ELF-1 (cell line): ENCODE results near the gene SYT7.

Experiments
- DNase-seq: peaks from one replicate; pipeline ENCODE4 v3.0.0-alpha.2; 2016; ENCODE audit warnings: low read depth, low spot score

The SYT7 gene

DNA sequence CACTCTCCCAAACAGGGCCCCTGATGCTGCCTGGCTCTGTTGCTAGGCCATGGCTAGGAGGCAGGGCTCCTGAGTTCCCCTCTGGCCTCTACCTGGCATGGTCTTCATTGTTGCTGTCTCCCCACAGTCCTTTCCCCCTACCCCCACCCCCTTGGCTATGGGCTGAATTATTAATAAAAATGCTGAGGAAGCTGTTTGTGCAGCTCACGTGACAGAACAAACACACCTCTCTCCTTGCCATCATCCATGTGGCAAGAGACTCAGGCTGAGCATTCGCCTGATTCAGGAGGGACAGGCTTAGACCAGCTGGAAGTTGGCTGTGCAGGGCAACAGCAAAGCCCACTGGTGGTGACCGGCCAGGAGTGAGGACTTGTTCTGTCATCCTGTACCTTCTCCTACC is 4.2 kb upstream of the SYT7 start:
- DNase-seq, result no peak

DNA sequence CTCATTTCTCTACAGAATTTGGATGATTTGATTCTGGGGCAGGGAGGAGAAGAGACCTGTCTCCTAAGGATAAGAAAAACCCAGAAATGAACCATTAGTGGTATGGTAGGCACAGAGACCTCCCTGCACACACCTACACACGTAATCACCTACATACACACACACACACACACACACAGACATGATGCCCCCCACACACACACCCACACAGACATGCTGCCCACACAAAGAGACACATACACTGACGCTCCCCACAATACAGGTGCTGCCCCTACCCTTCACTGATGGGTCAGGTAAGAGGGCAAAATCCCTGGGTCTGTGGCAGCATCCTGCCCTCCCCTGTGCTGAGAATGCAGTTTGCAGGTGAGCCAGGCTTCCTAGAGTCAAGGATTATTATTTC is 1.1 kb upstream of the SYT7 start:
- DNase-seq, result no peak

DNA sequence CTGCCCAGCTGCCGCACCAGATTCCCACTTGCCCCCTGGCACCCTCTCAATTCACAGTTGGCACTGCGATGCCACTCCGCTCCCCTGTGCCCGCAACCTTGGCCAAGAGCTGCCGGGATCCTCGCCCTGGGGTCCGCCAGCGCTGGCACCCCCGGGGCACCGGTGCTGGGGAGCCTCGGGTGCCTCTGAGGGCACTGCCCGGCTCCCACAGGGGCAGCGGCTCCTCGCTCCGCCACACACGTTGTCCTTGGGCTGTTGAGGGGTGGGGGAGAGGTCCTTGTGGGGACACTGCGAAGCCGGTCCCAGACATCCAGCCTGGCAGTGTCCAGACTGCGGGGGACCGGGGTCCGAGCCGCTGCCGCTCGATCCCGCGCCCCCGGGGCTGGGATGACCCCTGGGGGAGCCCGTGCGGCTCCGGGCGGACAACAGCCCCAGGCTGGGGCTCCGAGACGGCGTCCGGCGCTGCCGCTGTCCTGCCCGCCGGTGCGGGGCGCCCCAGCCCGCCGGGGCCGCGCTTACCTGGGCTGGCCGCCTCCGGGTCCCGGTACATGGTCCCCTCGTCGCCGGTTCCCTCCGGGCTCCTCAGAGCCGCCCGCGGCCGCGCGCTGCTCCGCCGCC is 496 bp downstream of the SYT7 start:
- no peak for DNase-seq

DNA sequence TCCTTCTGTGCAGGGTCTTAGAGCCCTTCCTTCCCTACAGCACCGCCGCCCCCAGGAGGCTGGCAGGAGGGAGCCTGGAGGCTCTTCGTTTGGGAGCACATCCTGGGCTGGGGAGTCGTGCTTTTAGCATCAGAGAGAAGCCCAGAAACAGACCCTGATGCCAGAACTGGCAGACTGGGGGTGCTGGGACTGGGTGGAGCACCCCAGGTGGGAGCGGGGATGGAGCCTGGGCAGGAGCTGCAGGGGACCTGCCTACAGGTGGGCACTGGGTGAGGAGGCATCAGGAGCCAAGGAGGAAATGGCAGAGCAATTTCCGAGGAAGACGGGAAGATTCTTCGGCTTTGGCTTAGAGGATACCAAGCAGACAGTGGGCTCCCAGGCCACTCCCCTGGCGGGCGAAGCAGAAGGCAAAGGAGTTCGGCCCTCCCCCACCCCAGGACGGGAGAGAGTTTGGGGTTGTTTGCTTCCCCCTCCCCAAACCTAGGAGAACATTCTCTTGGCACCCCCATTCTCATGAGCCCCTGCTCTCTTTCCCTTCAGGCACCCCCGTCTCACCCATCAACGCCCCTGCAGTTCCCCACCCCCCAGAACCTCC is 1.1 kb downstream of the SYT7 start:
- no peak for DNase-seq

DNA sequence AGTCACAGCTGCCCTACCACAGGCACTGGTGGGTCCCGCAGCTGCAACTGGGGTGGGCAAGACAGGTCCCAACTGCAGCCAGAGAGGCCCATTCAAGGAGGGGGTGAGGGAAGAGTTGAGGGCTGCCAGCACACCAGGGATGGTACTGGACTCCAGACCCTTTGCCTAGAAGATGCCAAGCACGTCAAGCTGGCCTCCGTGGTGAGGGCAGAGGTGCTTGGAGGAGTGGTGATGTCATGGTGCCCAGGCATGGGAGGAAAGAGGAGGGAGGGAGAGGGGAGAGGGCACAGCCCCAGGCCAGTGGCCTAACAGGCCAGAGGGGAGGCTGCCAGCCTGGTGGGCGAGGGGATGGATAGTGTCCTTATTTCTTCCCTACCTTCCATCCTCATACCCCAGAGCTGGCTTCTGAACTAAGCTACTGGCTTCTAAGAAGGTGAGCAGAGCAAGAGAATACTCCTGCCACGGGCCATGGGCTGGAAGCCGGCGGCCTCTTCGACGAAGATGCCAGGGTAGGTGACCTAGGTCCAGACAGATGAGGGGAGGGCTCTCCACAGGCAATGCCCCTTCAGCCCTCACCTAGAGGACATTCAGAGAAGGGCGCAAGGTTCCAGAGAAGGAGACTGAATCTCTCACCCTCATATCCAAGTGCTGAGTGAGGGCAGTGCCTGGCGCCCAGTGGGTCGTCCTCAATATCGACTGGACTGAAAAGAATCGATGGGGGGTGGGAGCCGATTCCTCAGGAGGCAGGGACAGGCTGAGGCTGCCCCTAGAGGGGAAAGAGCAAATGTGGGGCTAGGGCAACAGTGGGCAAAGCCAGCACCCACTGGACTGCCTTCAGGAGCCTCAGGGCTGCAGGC is 1.8 kb downstream of the SYT7 start:
- no peak for DNase-seq

DNA sequence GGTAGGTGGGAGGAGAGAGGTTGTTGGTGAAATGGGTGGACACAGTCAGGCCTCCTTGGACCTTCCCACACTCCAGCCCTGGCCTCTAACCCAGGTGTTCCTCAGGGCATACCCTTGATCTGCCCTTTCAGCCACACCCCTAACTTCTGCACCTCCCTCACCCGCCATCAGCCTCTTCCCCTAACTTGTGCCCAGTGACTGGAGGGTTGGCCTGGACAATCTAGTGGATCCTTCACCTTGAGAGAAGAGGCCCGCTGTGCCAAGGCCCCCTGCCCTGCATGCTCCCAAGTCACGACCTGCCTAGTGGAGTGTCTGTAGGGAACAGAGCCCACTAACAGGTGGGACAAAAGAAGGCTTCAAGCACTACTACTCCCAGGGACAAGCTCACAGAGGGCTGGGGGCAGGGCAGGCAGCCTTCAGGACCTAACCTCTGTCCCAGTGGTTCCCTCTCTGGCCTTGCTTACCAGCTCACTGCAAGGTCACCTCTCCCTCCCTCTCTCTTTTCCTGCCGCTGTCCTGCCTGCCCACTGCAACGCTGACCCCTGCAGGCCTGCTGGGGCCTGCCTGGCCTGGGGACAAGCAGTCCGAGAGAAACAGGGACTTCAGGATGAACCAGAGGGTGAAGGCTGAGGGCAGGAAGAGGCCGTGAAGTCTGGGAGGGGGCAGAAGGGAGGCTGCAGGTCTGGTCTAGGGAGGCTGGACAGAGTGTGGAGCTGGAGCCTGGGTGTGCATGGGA is 3.3 kb downstream of the SYT7 start:
- peak; percentile 86 for DNase-seq

DNA sequence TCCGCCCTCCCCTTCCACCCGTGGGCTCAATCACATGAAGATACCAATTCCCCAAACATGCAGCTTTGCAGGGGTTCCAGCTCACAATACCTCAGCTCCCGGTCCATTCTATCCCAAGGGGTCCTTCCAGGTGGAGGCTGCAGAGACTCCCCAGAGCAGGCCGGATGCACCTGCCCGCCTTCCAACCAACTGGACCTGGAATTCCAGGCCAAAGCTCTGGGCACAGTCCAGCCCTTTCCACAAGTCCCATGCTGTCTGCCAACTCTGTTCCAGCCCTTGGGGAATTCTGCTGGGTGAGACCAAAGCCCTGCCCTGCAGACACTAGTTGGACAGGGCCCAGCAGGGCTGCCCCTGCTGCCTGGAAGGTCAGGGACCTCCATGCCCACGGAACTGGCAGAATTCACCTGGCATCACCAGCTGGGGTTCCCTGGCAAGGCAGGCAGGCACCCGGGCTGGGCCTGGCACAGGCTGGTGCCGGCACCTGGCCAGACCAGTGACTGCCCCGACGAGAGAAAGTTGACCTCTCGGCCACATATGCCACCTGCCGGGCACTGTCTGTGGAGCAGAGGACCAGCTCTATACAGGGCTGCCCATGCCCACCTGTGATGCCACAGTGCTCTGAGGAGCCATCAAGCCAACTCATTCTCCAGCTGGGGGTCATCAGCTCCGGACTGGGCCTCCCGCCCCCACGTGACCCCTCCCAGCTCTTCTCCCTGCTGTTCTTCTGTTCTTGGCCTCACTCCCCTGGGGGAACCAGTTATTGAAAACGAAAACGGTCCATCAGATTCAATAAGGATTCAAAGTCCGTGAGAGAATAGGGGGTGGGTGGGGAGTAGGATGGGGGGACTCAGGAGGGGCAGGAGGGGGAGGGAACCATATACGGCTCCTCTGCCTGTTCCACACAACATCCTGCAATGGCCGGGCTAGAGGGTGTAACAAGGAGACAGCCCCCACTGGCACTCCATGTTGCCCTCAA is 4.7 kb downstream of the SYT7 start:
- DNase-seq, result no peak

DNA sequence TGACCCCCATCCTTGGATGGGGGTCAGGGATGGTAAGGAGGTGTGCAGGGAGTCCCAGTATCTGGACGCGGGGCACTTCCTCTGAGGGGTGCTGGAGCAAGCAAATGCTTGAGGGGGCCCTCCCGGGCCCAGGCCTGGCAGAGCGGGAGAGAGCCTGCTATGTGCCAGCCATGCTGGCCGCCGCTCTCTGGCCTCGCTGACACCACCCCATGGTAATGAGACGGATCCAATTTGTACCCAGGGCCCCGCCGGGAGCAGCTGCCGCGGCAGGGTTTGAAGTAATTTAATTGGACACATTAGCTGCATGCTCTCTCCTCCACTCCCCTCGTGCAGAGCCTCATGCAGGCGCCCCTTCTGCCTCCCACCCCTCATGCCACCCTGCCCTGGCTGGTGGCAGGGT is 6.3 kb downstream of the SYT7 start:
- DNase-seq, result no peak

DNA sequence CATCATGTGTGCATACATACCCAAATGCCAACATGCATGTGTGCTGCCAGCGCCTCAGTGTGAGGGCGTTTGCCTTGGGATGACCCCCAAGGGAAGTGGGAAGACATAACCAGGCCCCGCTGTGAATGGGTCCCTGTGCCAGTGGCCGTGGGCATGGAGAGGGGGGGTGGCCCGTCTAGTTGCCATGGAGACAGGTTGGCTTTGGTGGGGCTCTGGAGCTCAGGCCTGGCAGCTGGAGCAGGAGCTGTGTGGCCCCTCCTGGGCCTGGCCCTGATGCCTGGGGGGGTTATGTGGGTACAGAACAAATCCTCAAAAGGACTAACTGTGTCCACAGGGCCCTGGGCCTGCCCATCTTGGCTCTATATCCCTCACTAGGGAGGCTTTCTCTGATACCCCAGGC is 8.0 kb downstream of the SYT7 start:
- DNase-seq, result no peak

DNA sequence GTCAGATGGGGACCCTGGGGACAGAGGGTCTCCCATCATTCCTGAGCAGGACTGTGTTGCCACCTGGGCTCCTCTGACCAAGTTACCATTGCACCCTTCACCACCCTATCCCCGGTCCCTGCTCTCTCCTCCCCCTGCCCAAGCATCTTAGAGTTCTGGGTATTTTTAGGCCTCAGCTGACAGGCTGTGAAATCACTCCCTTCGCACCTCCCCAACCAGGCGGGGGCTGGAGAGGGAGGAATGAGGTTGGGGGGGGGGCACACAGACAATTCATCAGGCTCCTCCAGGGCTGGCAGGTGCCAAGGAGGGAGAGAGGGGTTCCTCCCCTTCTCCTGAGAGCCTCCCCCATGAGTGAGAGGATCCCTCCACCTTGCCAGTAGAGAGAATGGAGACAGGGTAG is 9.0 kb downstream of the SYT7 start:
- no peak for DNase-seq

DNA sequence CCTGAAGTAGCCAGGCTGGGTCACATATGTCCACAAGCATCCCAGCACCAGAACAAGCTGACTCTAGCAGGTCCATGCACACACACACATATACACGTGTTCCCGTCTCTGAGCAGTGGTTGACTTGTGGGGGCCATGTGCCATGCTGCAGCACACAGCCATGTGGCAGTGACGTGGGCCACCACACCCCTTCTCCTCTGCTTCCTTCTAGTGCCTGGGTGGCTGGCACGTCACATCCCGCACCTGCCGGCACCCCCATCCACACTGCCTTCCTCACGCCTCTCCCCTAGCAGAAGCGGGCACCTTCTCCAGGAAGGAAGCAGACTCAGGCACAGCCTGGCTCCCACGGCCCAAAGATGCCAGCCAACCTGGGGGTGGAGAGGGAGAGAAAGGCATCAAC is 9.5 kb downstream of the SYT7 start:
- DNase-seq, result no peak

DNA sequence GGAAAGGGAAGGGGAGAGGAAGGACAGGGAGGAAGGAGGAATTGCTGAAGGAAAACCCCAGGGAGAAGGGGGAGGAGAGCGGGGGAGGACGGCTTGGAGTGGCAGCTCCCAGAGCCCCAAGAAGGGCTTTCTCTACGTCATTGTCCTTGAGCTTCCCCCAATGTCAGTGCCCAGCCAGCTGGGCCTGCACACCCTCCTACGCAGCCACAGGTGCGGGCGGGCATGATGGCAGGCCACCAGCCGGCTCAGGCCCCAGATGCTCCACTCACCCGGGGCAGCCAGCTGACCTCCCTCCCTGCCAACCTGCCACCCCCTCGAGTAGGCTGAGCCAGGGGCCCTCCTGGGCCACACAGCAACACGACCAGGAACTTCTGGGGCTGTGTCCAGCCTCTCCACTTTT is 11.2 kb downstream of the SYT7 start:
- DNase-seq, result no peak

DNA sequence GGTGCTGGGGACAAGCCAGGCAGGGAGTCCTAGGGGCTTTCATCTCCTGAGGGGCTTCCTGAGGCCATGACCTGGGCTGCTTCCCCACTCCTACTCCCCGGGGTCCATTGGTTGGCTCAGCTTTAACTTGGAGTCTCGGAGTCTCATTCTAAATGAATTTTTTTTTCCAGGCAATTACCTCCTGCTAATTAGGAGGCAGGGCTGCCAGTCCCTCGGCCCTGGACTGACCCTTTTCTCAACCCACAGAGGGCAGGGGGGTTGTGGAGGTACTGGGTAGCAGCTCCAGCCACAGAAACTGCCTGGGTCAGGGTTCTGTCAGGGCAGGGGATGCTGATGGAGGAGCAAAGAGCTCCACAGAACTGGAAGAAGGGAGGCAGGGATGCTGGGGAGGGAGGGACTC is 11.9 kb downstream of the SYT7 start:
- no peak for DNase-seq

DNA sequence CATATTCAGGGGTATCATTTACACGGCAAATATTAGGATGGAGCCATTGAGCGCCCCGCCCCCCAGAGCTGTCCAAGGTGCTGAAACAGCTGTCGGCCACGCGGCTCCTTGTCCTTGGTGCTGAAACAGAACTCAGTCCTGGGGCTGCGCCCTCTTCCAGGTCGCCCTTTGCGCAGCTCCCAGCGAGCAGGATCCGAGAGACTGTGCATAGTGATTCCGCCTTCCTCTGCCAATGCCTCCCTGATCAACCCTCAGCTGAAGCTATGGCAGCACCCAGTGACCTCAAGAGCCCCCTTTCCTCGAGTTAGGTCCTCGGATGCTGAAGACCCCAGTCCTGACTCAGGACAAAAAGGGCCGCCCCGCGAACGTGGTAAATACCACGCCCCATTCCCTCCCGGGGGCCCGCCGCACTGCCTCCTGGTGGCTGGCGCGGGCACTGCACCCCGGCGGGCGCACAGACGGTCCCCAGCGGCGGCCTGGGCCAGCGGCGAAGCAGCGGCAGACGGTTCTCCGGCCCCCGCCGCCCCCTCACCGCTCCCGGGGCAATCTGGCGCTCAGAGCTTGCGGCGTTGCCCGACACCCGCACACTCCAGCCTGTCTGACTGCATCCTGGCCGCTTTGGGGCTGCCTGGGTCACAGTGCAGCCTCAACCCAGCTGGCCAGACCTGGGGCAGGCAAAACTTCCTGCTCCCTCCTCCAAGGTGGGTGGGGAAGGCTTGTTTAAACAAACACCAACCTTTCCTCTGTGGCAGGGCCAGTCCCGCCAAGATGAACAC is 13.4 kb downstream of the SYT7 start:
- peak; percentile 95 for DNase-seq

DNA sequence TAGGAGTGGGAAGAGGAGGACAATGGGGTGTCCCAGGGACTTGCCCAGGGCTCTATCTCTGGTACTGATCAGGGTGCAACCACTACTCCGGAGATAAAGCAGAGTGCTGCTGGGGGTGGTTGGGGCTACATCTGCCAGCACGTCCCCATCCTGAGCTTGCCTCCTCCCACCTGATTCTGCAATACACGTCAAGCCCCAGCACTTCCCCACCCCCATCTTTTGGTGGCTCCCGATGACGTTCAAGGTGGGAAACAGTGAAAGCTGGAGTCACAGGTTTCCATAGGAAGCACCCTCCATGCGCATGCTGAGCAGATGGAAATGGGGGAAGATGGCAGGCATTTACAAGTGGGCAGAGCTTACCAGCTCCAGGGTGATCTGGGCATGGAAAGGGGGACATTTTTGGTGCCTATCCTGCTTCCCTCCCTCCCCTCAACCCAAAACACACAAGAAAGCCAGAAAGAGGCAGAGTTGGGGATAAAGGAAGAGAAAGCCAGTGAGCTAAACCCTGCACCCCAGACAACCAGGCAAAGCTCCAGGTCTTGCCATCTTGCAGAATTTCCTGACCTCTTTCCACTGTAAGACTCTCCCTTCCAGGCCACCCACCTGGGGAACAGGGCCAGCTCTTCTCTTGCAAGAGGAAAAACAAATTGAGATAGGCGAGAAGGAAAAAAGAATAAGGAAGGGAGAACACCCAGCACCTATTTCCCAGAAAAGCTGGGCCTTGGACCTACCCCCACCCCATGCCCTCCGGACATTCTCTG is 15.8 kb downstream of the SYT7 start:
- no peak for DNase-seq

DNA sequence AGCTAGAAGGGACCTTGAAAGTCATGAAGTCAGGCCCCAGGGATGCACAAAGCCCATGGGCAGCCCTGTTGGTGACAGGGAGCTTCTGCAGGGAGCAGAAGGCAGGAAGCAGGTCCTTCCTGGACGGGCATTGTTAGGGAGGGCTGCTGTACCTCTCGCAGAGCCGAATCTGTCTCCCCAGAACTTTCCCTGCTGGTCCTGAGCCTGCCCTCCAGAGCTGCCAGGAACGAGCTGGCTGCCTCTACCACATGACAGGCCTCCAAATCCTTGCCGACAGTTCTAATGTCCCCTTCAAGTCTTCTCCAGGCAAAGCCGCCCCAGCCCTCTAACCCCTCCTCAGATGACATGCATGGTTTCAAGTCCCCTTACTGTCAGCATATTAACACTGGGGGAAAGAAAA is 20.1 kb downstream of the SYT7 start:
- DNase-seq, result no peak

DNA sequence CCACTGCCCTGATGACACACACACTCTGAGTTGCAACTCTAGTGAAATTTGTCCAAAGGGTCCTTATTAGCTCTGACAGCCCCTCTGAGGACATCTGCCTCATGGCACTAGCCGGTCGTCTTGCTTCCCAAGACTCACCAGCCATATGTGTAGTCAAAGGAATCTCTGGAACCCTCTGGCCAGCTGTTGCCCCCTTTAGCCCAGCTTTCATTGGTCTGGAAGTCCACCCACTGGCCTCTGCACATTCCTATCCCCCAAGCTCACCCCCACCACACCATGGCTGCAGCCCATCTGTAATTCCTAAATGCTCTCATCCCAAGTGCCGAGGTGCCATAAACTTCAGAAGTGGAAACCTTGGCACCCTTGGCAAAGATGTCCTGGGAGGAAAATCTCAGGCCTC is 24.3 kb downstream of the SYT7 start:
- DNase-seq, result no peak

DNA sequence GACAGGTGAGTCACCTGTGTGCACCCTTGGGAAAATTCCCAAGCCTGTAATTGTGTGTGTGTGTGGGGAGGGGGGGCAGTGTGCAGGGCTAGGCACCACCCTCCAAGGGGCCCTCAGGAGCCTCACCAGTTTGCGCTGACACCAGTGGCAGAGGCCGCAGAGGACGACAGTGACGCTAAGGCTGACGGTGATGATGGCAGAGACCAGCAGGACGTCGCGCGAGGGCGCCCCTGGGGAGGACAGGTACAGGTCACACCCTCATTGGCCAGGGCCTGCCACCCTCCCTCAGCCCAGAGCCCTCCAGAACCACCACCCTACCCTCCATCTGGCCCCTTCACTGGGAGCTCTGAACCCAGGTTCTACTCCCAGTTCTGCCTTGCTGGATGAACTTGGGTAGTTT is 24.9 kb downstream of the SYT7 start:
- no peak for DNase-seq

DNA sequence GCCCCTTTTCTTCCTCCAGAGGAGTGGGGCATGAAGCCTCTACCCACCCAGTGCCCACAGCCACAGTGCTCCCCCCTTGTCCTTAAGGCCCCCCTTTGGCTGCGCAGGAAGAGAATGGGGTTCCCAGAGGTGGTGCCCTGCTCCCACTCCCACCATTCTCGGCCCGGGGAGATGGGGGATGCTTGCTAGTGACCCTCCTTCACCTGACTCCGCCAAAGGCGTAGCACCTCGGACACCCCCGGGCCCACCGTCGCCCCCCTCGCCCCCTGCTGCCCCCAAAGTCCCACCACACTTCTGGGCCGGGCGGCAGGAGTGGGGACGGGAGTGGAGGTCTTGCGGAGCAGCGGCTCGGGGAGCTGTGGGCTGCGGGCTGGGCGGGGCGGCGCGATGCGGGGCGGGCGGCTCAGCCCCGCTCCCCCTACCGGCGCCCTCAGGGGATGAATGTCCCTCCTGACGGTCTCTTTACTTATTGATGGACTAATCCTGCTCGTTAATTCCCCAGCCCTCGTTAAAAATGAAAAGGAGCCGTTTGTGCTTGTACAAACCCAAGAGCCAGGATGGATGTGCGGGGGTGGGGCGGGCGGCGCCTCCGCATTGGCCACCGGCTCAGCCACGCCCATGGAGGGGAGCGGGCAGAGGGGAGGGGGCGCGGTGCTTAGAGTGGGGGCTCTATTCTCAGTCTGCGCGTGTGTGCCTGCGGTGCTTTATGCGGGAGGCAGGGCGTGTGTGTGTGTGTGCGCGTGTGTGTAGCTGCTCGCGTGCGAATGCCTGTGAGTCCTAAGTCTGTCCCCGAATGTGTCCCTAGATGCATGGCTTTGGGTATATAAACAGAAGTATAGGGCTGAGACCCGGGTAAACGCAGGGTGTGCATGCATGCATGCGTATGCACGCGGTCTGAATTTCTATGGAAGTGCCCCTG is 25.6 kb downstream of the SYT7 start:
- DNase-seq, result peak; percentile 38
